ENCODE data around the gene PLOD1. TPM values are rescaled to one million over a fixed set of nuclear protein-coding genes. Genes with fewer than 3 reads are reported as not detected.
A peak's percentile ranks its signal among the peaks of the same experiment; 100 is the strongest.
"Not testable (repeated sequence)": the region's sequence is repeated elsewhere in the genome, so short reads cannot be mapped to it uniquely, and the experiment has no call there.

Gene PLOD1
- polyA plus RNA-seq, 6 donors from 2014 or later, result 4.9 to 10.4 (median 6.6) TPM

DNA sequence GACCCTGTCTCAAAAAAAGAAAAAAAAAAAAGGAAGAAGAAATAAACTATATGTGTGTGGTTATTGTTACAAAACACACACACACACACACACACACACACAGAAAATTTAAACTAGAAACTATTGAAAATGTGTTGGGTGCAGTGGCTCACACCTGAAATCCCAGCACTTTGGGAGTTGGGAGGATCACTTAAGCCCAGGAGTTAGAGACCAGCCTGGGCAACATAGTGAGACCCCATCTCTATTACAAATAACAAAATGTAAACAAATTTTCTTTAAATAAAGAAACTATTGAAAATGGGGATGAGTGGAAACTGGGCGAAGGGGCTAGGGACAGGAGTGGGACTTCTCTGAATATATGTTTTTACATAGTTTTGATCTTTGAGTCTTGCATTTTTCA is 31.3 kb upstream of the PLOD1 start:
- Mint-ChIP-seq H3K27me3 (peaks cover 11 to 21% (median 13%) of the 10 kb centered on the region in 3 donors), H3K27ac (no peak overlapping the region), H3K36me3 (no peaks in the 10 kb centered on the region), H3K9me3 (peaks cover 0 to 5% (median 0%) of the 10 kb centered on the region in 7 donors), H3K4me1 (peaks cover 12 to 20% (median 14%) of the 10 kb centered on the region in 3 donors), H3K4me3 (no peak overlapping the region)
- DNase-seq, result no peak
- no peak for ATAC-seq (ENCODE audit: low read depth in 2 of 2)

GRCh38 chr1:11904156-11904555 is 30.4 kb upstream of the PLOD1 start:
- DNase-seq; H3K9me3 Mint-ChIP-seq; ATAC-seq (ENCODE audit: low read depth in 2 of 2); H3K4me3 Mint-ChIP-seq; H3K36me3 Mint-ChIP-seq; H3K27ac Mint-ChIP-seq: not testable (repeated sequence)
- Mint-ChIP-seq H3K27me3 (peaks cover 8 to 12% (median 8%) of the 10 kb centered on the region in 3 donors), H3K4me1 (peaks cover 17 to 29% (median 22%) of the 10 kb centered on the region in 3 donors)

- Mint-ChIP-seq H3K27me3 (peaks cover 0 to 5% (median 4%) of the 10 kb centered on the region in 3 donors), H3K9me3 (peaks cover 0 to 5% (median 0%) of the 10 kb centered on the region in 7 donors), H3K4me1 (peaks cover 20 to 34% (median 29%) of the 10 kb centered on the region in 3 donors), H3K4me3 (no peak overlapping the region), H3K36me3 (no peaks in the 10 kb centered on the region), H3K27ac (peak overlapping the region in 3 of 6 donors; percentile 18 to 38 (median 32))
- no peak for DNase-seq
- no peak for ATAC-seq (ENCODE audit: low read depth in 2 of 2)
Observed at GRCh38 chr1:11904978-11905377, 29.5 kb upstream of the PLOD1 start.

GRCh38 chr1:11906870-11907269 is 27.6 kb upstream of the PLOD1 start:
- Mint-ChIP-seq H3K4me1 (peaks cover 29 to 34% (median 30%) of the 10 kb centered on the region in 3 donors), H3K36me3 (no peaks in the 10 kb centered on the region), H3K4me3 (peak overlapping the region in 1 of 8 donors; percentile 29), H3K9me3 (peaks cover 0 to 5% (median 0%) of the 10 kb centered on the region in 7 donors), H3K27me3 (peaks cover 0 to 5% (median 4%) of the 10 kb centered on the region in 3 donors), H3K27ac (peak overlapping the region in 2 of 6 donors; percentile 39 to 70)
- ATAC-seq (ENCODE audit: low read depth in 2 of 2) (no peak), DNase-seq (no peak)

DNA sequence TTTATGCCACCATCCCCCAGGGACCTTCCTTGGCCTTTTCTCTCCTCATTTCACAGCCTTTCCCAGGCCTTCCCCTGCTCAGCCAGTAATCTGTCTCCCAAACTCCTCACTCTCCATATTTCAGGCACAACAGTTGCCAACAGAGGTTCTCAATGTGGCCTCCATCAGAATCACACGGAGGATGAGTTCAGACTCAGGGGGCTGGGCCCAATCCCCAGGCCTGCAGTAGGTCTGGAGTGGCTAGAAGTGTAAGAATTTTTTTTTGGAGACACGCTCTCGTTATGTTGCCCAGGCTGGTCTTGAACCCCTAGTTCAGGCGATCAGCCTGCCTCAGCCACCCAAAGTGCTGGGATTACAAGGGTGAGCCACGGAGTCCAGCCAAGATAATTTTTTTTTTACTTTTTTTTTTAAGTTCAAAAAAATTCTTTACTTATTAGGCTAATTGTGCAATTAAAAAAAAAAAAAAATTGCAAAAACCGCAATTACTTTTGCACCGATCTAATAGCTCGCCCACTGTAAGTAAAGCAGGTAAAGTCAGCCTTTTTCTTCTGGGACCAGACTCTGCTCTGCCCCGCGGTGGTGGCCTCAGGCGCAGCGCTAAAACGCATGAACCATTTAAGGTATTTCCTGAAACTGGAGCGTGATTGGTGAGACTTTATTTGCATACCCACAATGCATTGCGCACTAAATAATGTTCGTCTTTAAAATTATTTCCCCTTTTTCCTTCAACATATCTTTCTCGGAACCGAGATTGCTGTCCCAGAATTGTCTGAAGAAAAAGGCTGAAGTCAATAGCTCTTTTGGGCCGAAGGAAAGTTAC is 27.0 kb upstream of the PLOD1 start:
- H3K36me3 Mint-ChIP-seq, result no peaks in the 10 kb centered on the region
- peak; percentile 92 for DNase-seq
- H3K4me1 Mint-ChIP-seq, result peaks cover 30 to 34% (median 33%) of the 10 kb centered on the region in 3 donors
- peak overlapping the region; percentile 77 to 99 (median 94) for H3K4me3 Mint-ChIP-seq
- ATAC-seq (ENCODE audit: low read depth in 2 of 2), result peak; percentile 50 to 54
- peaks cover 0 to 5% (median 4%) of the 10 kb centered on the region in 3 donors for H3K27me3 Mint-ChIP-seq
- H3K9me3 Mint-ChIP-seq, result peaks cover 0 to 5% (median 0%) of the 10 kb centered on the region in 7 donors
- H3K27ac Mint-ChIP-seq, result peak overlapping the region; percentile 100

DNA sequence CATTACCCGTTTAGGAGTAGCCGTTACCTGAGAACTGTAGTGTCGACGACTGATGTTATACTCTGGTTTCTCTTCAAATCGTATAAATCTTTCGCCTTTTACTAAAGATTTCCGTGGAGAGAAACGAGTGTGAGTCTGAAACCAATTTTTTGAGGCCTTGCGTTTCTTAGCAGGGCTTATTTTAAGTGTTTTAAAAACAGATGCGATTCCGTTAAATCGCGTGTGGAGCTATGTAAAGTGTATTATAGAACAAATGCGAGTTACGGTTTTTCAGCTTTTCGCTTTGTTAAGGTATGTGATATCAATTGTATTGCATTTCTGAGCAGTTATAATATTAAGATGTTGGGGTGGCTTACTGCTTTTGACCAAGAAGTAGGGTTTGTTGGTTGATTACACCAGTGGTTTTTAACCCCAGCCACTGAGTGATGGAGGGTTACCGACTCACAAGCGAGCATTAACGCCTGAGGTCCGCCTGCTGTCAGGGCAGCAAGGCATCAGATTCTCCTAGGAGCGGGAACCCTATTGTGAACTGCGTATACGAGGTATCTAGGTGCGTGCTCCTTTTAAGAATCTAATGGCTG is 26.3 kb upstream of the PLOD1 start:
- H3K27ac Mint-ChIP-seq, result peak overlapping the region; percentile 100
- peaks cover 0 to 5% (median 4%) of the 10 kb centered on the region in 3 donors for H3K27me3 Mint-ChIP-seq
- H3K36me3 Mint-ChIP-seq, result no peaks in the 10 kb centered on the region
- H3K4me3 Mint-ChIP-seq, result peak overlapping the region; percentile 90 to 99 (median 94)
- DNase-seq (peak; percentile 90), ATAC-seq (ENCODE audit: low read depth in 2 of 2) (peak; percentile 56 to 58)
- peaks cover 0 to 5% (median 0%) of the 10 kb centered on the region in 7 donors for H3K9me3 Mint-ChIP-seq
- H3K4me1 Mint-ChIP-seq, result peaks cover 30 to 34% (median 34%) of the 10 kb centered on the region in 3 donors

DNA sequence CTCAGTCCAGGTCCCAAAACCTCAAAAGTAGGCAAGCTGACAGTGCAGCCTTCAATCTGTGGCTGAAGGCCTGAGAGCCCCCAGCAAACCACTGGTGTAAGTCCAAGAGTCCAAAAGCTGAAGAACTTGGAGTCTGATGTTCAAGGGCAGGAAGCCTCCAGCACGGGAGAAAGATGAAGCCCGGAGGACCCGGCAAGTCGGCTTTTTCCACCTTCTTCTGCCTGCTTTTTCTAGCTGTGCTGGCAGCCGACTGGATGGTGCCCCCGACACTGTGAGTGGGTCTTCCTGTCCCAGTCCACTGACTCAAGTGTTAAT is 23.6 kb upstream of the PLOD1 start:
- DNase-seq; H3K36me3 Mint-ChIP-seq; H3K9me3 Mint-ChIP-seq; H3K27me3 Mint-ChIP-seq; ATAC-seq (ENCODE audit: low read depth in 2 of 2): not testable (repeated sequence)
- H3K27ac Mint-ChIP-seq, result peak overlapping the region in 2 of 6 donors; percentile 20 to 100
- peak overlapping the region in 1 of 8 donors; percentile 95 for H3K4me3 Mint-ChIP-seq
- peaks cover 30 to 39% (median 30%) of the 10 kb centered on the region in 3 donors for H3K4me1 Mint-ChIP-seq

GRCh38 chr1:11912000-11912399 is 22.5 kb upstream of the PLOD1 start:
- H3K4me1 Mint-ChIP-seq, result peaks cover 26 to 39% (median 29%) of the 10 kb centered on the region in 3 donors
- no peak overlapping the region for H3K27ac Mint-ChIP-seq
- no peak for DNase-seq
- no peaks in the 10 kb centered on the region for H3K36me3 Mint-ChIP-seq
- H3K27me3 Mint-ChIP-seq, result peaks cover 0 to 5% (median 4%) of the 10 kb centered on the region in 3 donors
- H3K4me3 Mint-ChIP-seq, result no peak overlapping the region
- peaks cover 0 to 5% (median 0%) of the 10 kb centered on the region in 7 donors for H3K9me3 Mint-ChIP-seq
- ATAC-seq (ENCODE audit: low read depth in 2 of 2), result no peak

DNA sequence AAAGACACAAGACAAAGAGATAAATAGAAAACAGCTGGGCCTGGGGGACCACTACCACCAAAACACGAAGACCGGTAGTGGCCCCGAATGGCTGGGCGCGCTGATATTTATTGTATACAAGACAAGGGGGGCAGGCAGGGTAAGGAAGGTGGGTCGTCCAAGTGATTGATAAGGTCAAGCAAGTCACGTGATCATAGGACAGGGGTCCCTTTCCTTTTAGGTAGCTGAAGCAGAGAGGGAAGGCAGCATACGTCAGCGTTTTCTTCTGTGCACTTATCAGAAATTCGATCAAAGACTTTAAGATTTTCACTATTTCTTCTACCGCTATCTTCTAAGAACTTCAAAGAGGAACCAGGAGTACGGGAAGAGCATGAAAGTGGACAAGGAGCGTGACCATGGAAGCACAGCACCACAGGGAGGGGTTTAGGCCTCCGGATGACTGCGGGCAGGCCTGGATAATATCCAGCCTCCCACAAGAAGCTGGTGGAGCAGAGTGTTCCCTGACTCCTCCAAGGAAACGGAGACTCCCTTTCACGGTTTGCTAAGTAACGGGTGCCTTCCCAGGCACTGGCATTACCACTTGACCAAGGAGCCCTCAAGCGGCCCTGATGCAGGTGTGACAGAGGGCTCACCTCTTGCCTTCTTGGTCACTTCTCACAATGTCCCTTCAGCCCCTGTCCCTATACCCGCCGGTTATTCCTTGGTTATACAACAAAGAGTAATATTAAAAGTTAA is 21.9 kb upstream of the PLOD1 start:
- DNase-seq; H3K9me3 Mint-ChIP-seq; ATAC-seq (ENCODE audit: low read depth in 2 of 2); H3K36me3 Mint-ChIP-seq; H3K4me3 Mint-ChIP-seq; H3K27ac Mint-ChIP-seq; H3K27me3 Mint-ChIP-seq: not testable (repeated sequence)
- H3K4me1 Mint-ChIP-seq, result peaks cover 20 to 33% (median 23%) of the 10 kb centered on the region in 3 donors

DNA sequence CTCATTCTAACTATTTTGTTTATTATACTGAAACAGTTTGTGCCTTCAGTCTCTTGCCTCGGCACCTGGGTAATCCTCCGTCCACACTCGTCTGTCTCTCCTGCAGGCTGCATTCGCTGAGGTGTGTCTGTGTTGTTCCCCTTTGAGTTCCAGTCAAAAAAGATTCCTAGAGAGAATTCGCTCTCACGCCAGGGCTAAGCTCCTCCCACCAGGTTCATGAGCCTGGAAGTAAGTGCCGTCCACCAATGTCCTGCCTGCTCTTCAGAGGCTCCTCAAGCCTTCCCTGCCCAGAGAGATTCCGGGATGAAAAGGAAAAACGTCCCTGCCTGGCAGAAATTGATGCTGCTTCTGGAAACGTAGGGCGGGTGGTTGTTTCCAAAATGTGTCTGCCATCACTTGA is 21.2 kb upstream of the PLOD1 start:
- no peak for DNase-seq
- peaks cover 0 to 2% (median 0%) of the 10 kb centered on the region in 7 donors for H3K9me3 Mint-ChIP-seq
- H3K27me3 Mint-ChIP-seq, result no peaks in the 10 kb centered on the region
- ATAC-seq (ENCODE audit: low read depth in 2 of 2), result no peak
- H3K4me1 Mint-ChIP-seq, result peaks cover 13 to 26% (median 22%) of the 10 kb centered on the region in 3 donors
- no peak overlapping the region for H3K4me3 Mint-ChIP-seq
- H3K36me3 Mint-ChIP-seq, result no peaks in the 10 kb centered on the region
- H3K27ac Mint-ChIP-seq, result no peak overlapping the region

DNA sequence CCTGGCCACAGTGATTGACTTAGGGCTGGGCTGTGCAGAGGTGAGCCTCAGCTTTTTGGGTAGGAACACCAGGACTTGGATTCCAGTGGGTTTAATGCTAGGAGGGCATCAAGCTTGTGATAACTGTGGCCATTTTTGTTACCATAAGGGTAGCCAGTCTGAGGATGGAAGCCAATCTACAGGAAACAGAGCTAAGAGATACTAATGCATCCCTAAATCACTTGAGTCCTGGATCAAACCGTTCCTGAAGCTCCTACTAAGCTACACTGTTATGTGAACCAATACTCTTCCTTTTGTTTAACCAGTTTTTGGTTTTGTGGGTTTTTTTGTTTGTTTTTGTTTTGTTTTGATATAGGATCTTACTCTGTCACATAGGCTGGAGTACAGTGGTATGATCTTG is 20.5 kb upstream of the PLOD1 start:
- Mint-ChIP-seq H3K27ac (peak overlapping the region in 2 of 6 donors; percentile 62 to 82), H3K36me3 (no peaks in the 10 kb centered on the region), H3K9me3 (peaks cover 0 to 2% (median 0%) of the 10 kb centered on the region in 7 donors), H3K4me3 (no peak overlapping the region), H3K27me3 (no peaks in the 10 kb centered on the region), H3K4me1 (peaks cover 6 to 19% (median 19%) of the 10 kb centered on the region in 3 donors)
- DNase-seq, result no peak
- ATAC-seq (ENCODE audit: low read depth in 2 of 2), result no peak

DNA sequence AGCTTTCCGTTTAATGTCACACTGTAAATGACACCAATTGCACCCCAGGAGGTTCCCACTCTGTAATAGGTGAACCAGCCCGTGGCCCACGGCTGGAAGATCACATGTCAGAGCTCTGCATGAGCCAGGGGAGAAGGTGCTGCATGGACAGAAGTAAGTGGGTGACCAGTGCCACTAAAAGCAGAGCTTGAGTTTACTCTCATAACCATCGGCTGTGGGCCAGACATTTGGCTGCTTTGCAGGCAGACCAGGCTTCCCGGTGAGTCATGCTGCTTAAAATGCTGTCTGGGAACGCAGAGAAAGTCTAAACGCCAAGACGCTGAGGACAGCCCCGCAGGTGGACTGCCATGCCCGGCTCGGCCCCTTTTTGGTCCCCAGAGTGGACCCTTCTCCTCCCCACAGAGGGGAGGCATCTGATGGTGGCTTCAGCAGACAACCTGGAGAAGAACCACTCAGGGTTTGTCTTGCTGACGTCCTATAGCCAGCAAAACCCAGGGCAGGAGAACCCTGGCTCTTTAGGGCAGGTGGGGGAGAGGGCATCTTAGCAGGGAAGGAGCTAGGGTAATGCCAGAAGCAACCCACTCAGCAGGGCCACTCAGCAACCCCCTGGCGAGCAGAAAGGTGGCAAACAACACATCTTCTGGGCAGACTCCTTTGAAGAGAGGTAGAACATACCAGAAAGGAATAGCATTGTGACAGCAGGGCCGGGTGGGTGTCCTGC is 15.6 kb upstream of the PLOD1 start:
- no peaks in the 10 kb centered on the region for H3K9me3 Mint-ChIP-seq
- ATAC-seq (ENCODE audit: low read depth in 2 of 2), result no peak
- DNase-seq, result no peak
- peak overlapping the region in 3 of 6 donors; percentile 36 to 89 (median 53) for H3K27ac Mint-ChIP-seq
- peaks cover 15 to 39% (median 36%) of the 10 kb centered on the region in 3 donors for H3K4me1 Mint-ChIP-seq
- H3K27me3 Mint-ChIP-seq, result no peaks in the 10 kb centered on the region
- H3K36me3 Mint-ChIP-seq, result peaks cover 0 to 7% of the 10 kb centered on the region in 2 donors
- peak overlapping the region in 1 of 8 donors; percentile 43 for H3K4me3 Mint-ChIP-seq

DNA sequence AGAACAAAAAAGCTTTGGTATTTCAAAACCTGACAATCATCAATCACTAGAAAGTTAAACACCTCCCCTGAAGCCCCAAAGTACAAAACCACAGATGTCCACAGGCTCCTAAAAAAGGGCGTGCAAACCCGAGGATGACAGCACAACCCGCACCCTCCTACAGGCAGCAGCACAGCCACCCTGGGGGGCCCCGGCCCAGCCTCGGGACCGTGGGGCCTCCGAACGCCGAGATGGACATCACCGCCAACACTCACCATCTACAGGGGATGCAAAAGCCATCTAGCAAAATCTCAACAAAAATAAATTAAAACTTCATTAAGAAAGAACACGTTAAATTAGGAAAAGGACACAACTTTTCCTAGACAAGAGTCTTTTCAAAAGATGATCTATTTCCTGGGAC is 14.9 kb upstream of the PLOD1 start:
- no peak for DNase-seq
- peaks cover 21 to 42% (median 41%) of the 10 kb centered on the region in 3 donors for H3K4me1 Mint-ChIP-seq
- H3K27ac Mint-ChIP-seq, result no peak overlapping the region
- H3K4me3 Mint-ChIP-seq, result peak overlapping the region in 1 of 8 donors; percentile 43
- H3K27me3 Mint-ChIP-seq, result no peaks in the 10 kb centered on the region
- no peak for ATAC-seq (ENCODE audit: low read depth in 2 of 2)
- H3K9me3 Mint-ChIP-seq, result no peaks in the 10 kb centered on the region
- peaks cover 0 to 7% of the 10 kb centered on the region in 2 donors for H3K36me3 Mint-ChIP-seq
